Ovary (tissue), 3 donors: ENCODE measurements around the gene TRMT2A.

Experiments
- CTCF ChIP-seq, 3 donors: fragments of 450-650 bp in 2 of 3; fragments of 200-600 bp in 1 of 3; IDR thresholded peaks; one replicate each; pipeline versions ENCODE4 v1.5.1 to v1.8.0; 2016 to 2022; ENCODE audit warnings: antibody characterized with exemption in 3 of 3, mild to moderate bottlenecking in 1 of 3
- EP300 ChIP-seq: sonication (generic); formaldehyde crosslinking; IDR thresholded peaks from one replicate; pipeline ENCODE4 v1.6.1; 2017; ENCODE audit warnings: antibody characterized with exemption
- POLR2A ChIP-seq: fragments of 450-650 bp; IDR thresholded peaks from one replicate; pipeline ENCODE4 v1.6.1; 2017; ENCODE audit warnings: antibody characterized with exemption, mild to moderate bottlenecking, moderate library complexity
- donor health status: DM: no; HTN: no; CAD: no.

GRCh38 chr22:20159076-20159475, 42.0 kb upstream of the TRMT2A start:
- TF ChIP-seq CTCF (IDR thresholded peaks at IDR 0.05) (no peak), POLR2A (no peak), EP300 (no peak)
